ACC112 (cell line): Measurements from ENCODE around the gene NFATC2IP.
"Not testable (repeated sequence)": the region's sequence is repeated elsewhere in the genome, so short reads cannot be mapped to it uniquely, and the experiment has no call there.

ENCODE experiments used
- H2AFZ ChIP-seq: fragments of 200-600 bp; sonication (generic); one replicate; pipeline ENCODE4 v1.6.0; 2017; ENCODE audit warnings: antibody characterized with exemption, low read length; ENCODE audit not compliant: unreplicated experiment
- H3K27ac ChIP-seq: fragments of 200-600 bp; sonication (generic); 2 replicates; pipeline ENCODE4 v1.5.1; 2014; ENCODE audit warnings: low read depth, mild to moderate bottlenecking, antibody characterized with exemption, low read length, moderate library complexity
- H3K27me3 ChIP-seq: fragments of 200-600 bp; sonication (generic); 2 replicates; pipeline ENCODE4 v1.6.1; 2014; ENCODE audit warnings: mild to moderate bottlenecking, antibody characterized with exemption, low read length, moderate library complexity, mixed read lengths; ENCODE audit not compliant: insufficient read depth
- H3K36me3 ChIP-seq: fragments of 200-600 bp; sonication (generic); 2 replicates; pipeline ENCODE4 v1.6.1; 2016; ENCODE audit warnings: mild to moderate bottlenecking, antibody characterized with exemption, low read length, moderate library complexity, mixed read lengths; ENCODE audit not compliant: insufficient read depth
- H3K4me1 ChIP-seq: fragments of 200-600 bp; sonication (generic); one replicate; pipeline ENCODE4 v1.6.1; 2016; ENCODE audit warnings: low read length, mixed read lengths; ENCODE audit not compliant: insufficient read depth, unreplicated experiment, control insufficient read depth
- H3K4me3 ChIP-seq: fragments of 200-600 bp; sonication (generic); 2 replicates; pipeline ENCODE4 v1.5.1; 2014; ENCODE audit warnings: mild to moderate bottlenecking, low read depth, low read length
- H3K79me2 ChIP-seq: fragments of 200-600 bp; sonication (generic); one replicate; pipeline ENCODE4 v1.6.0; 2016; ENCODE audit warnings: low read length; ENCODE audit not compliant: control insufficient read depth, unreplicated experiment, insufficient read depth

Gene NFATC2IP

DNA sequence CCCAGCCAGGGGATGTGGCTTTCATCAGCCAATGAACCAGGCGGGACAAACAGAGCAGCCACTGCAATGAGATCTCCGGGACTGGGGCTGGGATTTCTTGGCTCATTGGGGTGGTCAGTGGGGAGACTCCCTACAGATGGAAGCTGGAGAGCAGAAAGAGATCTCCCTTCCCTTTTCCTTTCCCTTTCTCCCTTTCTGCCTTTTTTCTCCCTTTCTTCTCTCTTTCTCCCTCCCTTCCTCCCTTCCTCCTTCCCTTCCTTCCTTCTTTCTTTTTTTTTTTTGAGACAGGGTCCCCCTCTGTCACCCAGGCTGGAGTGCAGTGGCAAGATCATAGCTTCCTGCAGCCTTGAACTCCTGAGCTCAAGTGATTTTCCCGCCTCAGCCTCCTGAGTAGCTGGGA lies 48.1 kb downstream of the NFATC2IP start:
- Histone ChIP-seq H2AFZ (no peak overlapping the region), H3K79me2 (no peaks in the 10 kb centered on the region), H3K36me3 (no peaks in the 10 kb centered on the region), H3K4me1 (no peaks in the 10 kb centered on the region), H3K27ac (no peak overlapping the region), H3K4me3 (no peak overlapping the region), H3K27me3 (no peaks in the 10 kb centered on the region)

DNA sequence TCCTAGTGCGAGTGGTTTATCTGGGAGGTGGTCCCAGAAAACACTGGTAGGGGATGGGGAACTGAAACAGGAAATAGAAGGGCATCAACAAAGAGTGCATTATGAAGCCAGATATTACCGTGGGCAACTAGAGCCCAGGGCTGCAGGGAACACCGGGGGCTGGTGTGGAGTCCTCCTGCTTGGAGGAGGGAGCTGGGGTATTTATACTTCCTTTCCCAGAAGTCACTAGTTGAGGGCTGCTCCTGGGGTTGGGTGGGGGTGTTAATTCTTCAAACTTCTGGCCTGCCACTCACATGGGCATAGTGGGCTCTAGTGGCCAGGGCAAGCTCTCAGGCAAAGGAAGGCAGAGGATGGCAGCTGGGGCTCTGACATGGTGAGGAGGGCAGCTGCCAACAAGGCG lies 48.8 kb downstream of the NFATC2IP start:
- no peak overlapping the region for H2AFZ ChIP-seq

DNA sequence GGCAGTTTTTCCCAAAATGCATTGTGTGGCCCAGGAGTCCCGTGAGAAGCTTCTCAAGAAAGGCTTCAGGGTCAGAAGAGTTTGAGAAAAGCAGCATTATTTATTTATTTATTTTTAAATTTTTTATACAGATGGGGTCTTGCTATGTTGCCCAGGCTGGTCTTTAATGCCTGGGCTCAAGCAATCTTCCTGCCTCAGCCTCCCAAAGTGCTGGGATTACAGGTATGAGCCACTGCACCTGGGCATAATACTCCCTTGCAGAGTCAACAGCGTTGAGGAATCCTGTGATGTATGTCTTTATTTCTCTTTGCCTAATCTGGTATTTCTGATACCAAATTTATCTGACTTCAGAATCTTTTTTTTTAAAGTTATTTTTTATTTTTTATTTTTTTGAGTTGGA lies 49.3 kb downstream of the NFATC2IP start:
- Histone ChIP-seq H3K4me1 (no peaks in the 10 kb centered on the region), H3K27ac (no peak overlapping the region), H3K36me3 (no peaks in the 10 kb centered on the region), H3K27me3 (no peaks in the 10 kb centered on the region), H2AFZ (no peak overlapping the region), H3K4me3 (no peak overlapping the region), H3K79me2 (no peaks in the 10 kb centered on the region)

More for the DNA sequence above, 48.8 kb downstream of the NFATC2IP start:
- Histone ChIP-seq H3K36me3 (no peaks in the 10 kb centered on the region), H3K4me3 (no peak overlapping the region), H3K27ac (no peak overlapping the region), H3K4me1 (no peaks in the 10 kb centered on the region), H3K79me2 (no peaks in the 10 kb centered on the region), H3K27me3 (no peaks in the 10 kb centered on the region)

DNA sequence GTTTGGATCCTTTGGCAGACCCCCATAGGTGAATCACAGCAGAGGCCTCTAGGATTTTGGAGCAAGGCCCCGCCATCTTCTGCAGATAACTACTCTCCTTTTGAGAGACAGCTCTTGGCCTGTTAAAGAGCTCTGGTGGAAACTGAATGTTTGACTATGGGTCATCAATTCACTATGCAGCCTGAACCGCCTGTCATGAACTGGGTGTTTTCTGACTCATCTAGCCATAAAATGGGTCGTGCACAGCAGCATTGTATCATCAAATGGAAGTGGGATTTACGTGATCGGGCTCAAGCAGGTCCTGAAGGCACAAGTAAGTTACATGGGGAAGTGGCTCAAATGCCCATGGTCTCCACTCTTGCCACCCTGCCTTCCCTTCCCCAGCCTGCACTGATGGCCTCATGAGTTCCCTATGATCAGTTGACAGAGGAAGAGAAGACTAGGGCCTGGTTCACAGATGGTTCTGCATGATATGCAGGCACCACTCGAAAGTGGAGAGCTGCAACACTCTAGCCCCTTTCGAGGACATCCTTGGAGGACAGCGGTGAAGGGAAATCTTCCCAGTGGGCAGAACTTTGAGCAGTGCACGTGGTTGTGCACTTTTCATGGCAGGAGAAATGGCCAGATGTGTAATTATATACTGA lies 53.9 kb downstream of the NFATC2IP start:
- H3K27ac ChIP-seq, H3K36me3 ChIP-seq, H3K79me2 ChIP-seq, H3K4me1 ChIP-seq, H2AFZ ChIP-seq, H3K4me3 ChIP-seq, H3K27me3 ChIP-seq: not testable (repeated sequence)

DNA sequence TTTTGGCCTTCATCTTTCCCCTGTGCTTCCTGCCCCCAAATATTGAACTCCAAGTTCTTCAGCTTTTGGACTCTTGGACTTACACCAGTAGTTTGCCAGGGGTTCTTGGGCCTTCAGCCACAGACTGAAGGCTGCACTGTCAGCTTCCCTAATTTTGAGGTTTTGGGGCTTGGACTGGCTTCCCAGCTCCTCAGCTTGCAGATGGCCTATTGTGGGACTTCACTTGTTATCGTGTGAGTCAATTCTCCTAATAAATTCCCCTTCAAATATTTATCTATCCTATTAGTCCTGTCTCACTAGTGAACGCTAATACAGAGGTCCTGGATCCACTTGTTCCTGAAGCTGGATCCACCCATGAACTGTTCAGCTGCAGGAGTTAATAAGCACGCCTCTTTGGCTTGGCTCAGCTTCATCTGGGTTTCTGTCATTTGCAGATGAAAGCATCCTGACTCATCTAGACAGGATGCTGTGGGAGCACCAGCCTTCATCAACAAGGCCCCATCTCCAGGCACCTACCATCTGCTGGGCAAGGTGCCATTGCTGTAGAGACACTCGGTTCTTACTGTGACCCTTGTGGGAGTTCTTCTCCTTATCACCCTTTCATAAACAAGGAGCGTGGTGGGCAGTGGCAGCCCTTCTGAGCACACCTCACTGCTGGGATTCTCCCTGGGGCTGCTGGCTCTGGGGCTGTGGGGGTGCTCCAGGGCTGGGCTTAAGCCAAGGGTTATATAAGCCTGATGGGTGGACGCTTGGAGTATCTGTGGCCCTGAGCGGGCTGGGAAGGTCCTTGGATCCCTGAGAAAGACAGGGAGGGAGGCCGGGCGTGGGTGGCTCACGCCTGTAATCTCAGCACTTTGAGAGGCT lies 57.2 kb downstream of the NFATC2IP start:
- Histone ChIP-seq H3K27me3 (no peaks in the 10 kb centered on the region), H3K4me1 (peaks cover 5% of the 10 kb centered on the region), H2AFZ (no peak overlapping the region), H3K79me2 (no peaks in the 10 kb centered on the region), H3K27ac (no peak overlapping the region), H3K36me3 (no peaks in the 10 kb centered on the region), H3K4me3 (no peak overlapping the region)

DNA sequence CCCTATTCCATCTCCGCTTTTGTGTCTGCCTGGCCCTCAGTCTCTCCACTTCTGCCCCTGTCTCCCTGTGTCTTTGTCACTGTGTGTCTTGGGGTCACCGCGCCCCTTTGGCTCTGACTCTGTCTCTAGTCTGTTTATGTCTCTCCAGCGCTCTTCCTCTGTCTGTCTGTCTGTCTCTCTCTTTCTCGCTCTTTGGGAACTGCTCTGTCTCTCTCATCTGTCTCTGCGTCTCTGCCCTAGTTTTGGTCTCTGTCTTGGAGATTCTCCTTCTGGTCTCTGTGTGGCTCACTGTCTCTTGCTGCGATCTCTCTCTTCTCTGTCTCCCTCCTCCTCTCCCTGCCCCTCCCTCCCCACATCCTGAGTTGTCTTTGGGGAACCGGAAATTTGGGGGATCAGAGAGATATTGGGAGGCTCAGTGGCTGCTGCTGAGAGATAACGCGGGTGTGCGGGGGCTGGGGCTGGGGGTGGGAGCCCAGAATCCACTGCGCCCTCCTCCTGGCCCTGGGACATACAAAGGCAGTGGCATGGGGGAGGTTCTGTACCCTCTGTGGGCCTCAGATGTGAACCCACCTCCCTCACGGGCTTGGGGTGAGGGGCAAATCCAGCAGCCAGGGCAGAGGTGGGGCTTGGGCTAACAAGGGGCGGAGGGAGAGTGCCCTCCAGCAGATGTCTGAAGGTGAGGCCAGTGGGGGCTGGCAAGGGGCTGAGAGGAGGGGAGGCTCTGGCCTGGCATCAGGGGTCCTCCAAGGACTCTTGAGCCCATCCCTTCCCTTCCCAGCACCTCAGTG lies 58.5 kb downstream of the NFATC2IP start:
- Histone ChIP-seq H3K27ac (no peak overlapping the region), H3K4me3 (no peak overlapping the region), H3K4me1 (peaks cover 16% of the 10 kb centered on the region), H3K79me2 (no peaks in the 10 kb centered on the region), H2AFZ (no peak overlapping the region), H3K27me3 (no peaks in the 10 kb centered on the region), H3K36me3 (no peaks in the 10 kb centered on the region)

DNA sequence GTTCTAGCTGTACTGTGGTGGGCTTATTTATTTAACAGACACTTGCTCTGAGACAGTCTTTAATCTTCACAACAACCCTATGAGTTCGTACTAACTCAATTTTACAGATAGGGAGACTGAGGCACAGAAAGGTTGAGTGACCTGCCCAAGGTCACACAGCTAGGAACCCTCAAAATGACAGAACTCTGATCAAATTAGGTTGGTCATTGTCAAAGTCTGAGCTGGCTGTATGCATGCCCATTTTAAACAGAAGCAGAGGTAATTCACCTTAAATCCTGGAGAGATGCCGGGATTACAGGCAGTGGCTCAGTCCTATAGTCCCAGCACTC lies 59.1 kb downstream of the NFATC2IP start:
- Histone ChIP-seq H3K36me3 (no peaks in the 10 kb centered on the region), H3K27ac (no peak overlapping the region), H3K27me3 (no peaks in the 10 kb centered on the region), H3K4me3 (no peak overlapping the region), H3K4me1 (peaks cover 16% of the 10 kb centered on the region), H2AFZ (no peak overlapping the region), H3K79me2 (no peaks in the 10 kb centered on the region)

DNA sequence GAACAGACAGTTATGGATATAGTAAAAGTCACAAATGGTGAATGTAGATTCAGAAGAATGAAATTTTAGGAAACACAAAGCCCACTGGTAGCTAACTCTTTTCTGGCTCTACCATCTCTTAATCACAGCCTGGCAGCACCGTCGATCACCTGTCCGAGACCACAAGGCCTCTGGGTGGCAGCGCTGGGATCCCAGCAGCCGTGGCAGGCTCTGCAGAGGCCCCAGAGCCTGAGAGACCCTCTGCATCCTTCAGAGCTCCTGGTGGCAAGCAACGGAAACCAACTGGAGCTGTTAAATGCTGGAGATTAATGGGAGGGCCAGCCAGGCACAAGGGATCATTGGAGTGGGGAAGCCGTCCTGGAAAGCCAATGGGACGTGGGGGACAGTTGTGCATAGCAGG lies 60.4 kb downstream of the NFATC2IP start:
- Histone ChIP-seq H3K79me2 (no peaks in the 10 kb centered on the region), H3K36me3 (no peaks in the 10 kb centered on the region), H3K27ac (no peak overlapping the region), H3K27me3 (no peaks in the 10 kb centered on the region), H3K4me1 (peaks cover 16% of the 10 kb centered on the region), H2AFZ (no peak overlapping the region), H3K4me3 (no peak overlapping the region)

DNA sequence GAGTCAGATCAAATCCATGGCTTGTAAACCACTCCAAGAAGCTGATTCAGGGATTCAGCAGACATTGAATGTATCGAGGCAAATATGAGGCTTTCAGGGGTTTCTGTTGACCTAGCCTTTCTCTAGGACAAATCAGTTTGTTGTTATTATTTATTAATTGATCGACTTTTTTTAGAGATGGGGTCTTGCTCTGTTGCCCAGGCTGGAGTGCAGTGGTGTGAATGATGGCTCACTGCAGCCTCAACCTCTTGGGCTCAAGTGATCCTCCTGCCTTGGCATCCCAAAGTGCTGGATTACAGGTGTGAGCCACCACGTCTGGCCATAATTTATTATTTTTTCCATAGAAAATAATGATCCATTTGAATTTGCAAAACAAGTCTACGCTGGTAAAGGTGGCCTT lies 61.1 kb downstream of the NFATC2IP start:
- H3K4me3 ChIP-seq: no peak overlapping the region
- no peak overlapping the region for H2AFZ ChIP-seq
- H3K27me3 ChIP-seq: no peaks in the 10 kb centered on the region
- H3K79me2 ChIP-seq: no peaks in the 10 kb centered on the region
- no peak overlapping the region for H3K27ac ChIP-seq
- peaks cover 16% of the 10 kb centered on the region for H3K4me1 ChIP-seq
- H3K36me3 ChIP-seq: no peaks in the 10 kb centered on the region

DNA sequence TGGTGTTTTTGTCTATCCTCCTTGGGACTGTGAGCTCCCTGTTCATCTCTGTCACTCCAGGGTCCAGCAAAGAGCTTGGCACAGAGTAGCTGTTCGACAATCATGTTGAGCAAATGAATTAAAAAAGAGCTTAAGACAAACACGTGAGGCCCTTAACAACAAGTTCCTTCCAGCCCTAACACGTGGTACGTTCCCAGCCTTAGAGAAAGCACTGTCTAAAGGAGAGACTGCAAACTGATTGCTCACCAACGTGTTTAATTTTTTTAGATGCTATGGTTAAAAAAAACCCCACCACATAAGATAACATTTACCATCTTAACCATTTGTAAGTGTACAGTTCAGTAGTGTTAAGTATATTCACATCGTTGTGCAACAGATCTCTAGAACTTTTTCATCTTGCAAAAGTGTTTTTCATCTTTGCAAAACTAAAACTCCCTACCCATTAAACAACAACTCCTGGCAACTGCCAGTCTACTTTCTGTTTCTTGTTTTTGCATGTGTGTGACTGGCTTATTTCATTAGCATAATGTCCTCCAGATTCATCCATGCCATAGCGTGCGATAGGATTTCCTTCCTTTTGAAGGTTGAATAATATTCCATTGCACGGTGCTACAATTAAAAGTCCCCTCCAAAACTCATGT lies 62.3 kb downstream of the NFATC2IP start:
- Histone ChIP-seq H3K4me3 (no peak overlapping the region), H3K27ac (peak overlapping the region; percentile 28; the same call in 1 of the 2 replicates), H3K36me3 (no peaks in the 10 kb centered on the region), H3K4me1 (peaks cover 15% of the 10 kb centered on the region), H3K27me3 (no peaks in the 10 kb centered on the region), H3K79me2 (no peaks in the 10 kb centered on the region), H2AFZ (no peak overlapping the region)
